ENCODE data around the gene CORO2B. TPM values are rescaled to one million over a fixed set of nuclear protein-coding genes. Genes with fewer than 3 reads are reported as not detected.

CORO2B gene
- polyA plus RNA-seq, 1 donor: 5.4 TPM

GRCh38 chr15:68574629-68575028 is 4.2 kb upstream of the CORO2B start:
- DNase-seq: no peak
- peaks cover 68% of the 10 kb centered on the region for H3K27me3 ChIP-seq (ENCODE audit: control insufficient read depth, insufficient read depth, low read length)
- H3K4me1 ChIP-seq (ENCODE audit: control insufficient read depth, insufficient read depth, low read length): peaks cover 9% of the 10 kb centered on the region
- H3K36me3 ChIP-seq (ENCODE audit: control insufficient read depth, insufficient read depth, low read length): no peaks in the 10 kb centered on the region
- H3K9me3 ChIP-seq (ENCODE audit: control insufficient read depth, low read depth, low read length): peaks cover 5% of the 10 kb centered on the region
- no peak overlapping the region for H3K4me3 ChIP-seq (ENCODE audit: low read length)
- H3K27ac ChIP-seq (ENCODE audit: low read length): no peak overlapping the region
- no CpG with 5 or more reads among the region's 6 CpGs for WGBS (ENCODE audit: insufficient coverage, low lambda C conversion rate)

GRCh38 chr15:68576235-68576892 is 2.4 kb upstream of the CORO2B start:
- Histone ChIP-seq H3K4me3 (ENCODE audit: low read length) (no peak overlapping the region), H3K27ac (ENCODE audit: low read length) (no peak overlapping the region), H3K9me3 (ENCODE audit: control insufficient read depth, low read depth, low read length) (peaks cover 5% of the 10 kb centered on the region), H3K4me1 (ENCODE audit: control insufficient read depth, insufficient read depth, low read length) (peaks cover 9% of the 10 kb centered on the region), H3K27me3 (ENCODE audit: control insufficient read depth, insufficient read depth, low read length) (peaks cover 81% of the 10 kb centered on the region), H3K36me3 (ENCODE audit: control insufficient read depth, insufficient read depth, low read length) (no peaks in the 10 kb centered on the region)
- no CpG with 5 or more reads among the region's 5 CpGs for WGBS (ENCODE audit: insufficient coverage, low lambda C conversion rate)
- DNase-seq: no peak

- Histone ChIP-seq H3K9me3 (ENCODE audit: control insufficient read depth, low read depth, low read length) (peaks cover 5% of the 10 kb centered on the region), H3K4me1 (ENCODE audit: control insufficient read depth, insufficient read depth, low read length) (peaks cover 9% of the 10 kb centered on the region), H3K36me3 (ENCODE audit: control insufficient read depth, insufficient read depth, low read length) (no peaks in the 10 kb centered on the region), H3K27ac (ENCODE audit: low read length) (peak overlapping the region; percentile 29), H3K4me3 (ENCODE audit: low read length) (peak overlapping the region; percentile 53), H3K27me3 (ENCODE audit: control insufficient read depth, insufficient read depth, low read length) (peaks cover 64% of the 10 kb centered on the region)
- peak in 1 of 2 donors; percentile 59 for DNase-seq
- no CpG with 5 or more reads among the region's 79 CpGs for whole genome bisulfite sequencing (ENCODE audit: insufficient coverage, low lambda C conversion rate)
Observed at GRCh38 chr15:68578175-68578979, 416 bp upstream of the CORO2B start.

- Histone ChIP-seq H3K36me3 (ENCODE audit: control insufficient read depth, insufficient read depth, low read length) (no peaks in the 10 kb centered on the region), H3K4me3 (ENCODE audit: low read length) (no peak overlapping the region), H3K27ac (ENCODE audit: low read length) (no peak overlapping the region), H3K27me3 (ENCODE audit: control insufficient read depth, insufficient read depth, low read length) (peaks cover 48% of the 10 kb centered on the region), H3K9me3 (ENCODE audit: control insufficient read depth, low read depth, low read length) (peaks cover 5% of the 10 kb centered on the region), H3K4me1 (ENCODE audit: control insufficient read depth, insufficient read depth, low read length) (peaks cover 9% of the 10 kb centered on the region)
- no peak for DNase-seq
- WGBS (ENCODE audit: insufficient coverage, low lambda C conversion rate): no CpG with 5 or more reads among the region's 11 CpGs
Observed at GRCh38 chr15:68580026-68580882, 1.5 kb downstream of the CORO2B start.

- no peak overlapping the region for H3K27ac ChIP-seq (ENCODE audit: low read length)
- no peak for DNase-seq
- peaks cover 9% of the 10 kb centered on the region for H3K4me1 ChIP-seq (ENCODE audit: control insufficient read depth, insufficient read depth, low read length)
- WGBS (ENCODE audit: insufficient coverage, low lambda C conversion rate): no CpG with 5 or more reads among the region's 1 CpG
- H3K36me3 ChIP-seq (ENCODE audit: control insufficient read depth, insufficient read depth, low read length): no peaks in the 10 kb centered on the region
- no peak overlapping the region for H3K4me3 ChIP-seq (ENCODE audit: low read length)
- H3K27me3 ChIP-seq (ENCODE audit: control insufficient read depth, insufficient read depth, low read length): peaks cover 45% of the 10 kb centered on the region
- H3K9me3 ChIP-seq (ENCODE audit: control insufficient read depth, low read depth, low read length): peaks cover 5% of the 10 kb centered on the region
Observed at GRCh38 chr15:68580883-68581155, 2.0 kb downstream of the CORO2B start.

GRCh38 chr15:68581725-68582124 is 2.9 kb downstream of the CORO2B start:
- Histone ChIP-seq H3K4me3 (ENCODE audit: low read length) (no peak overlapping the region), H3K27ac (ENCODE audit: low read length) (no peak overlapping the region), H3K4me1 (ENCODE audit: control insufficient read depth, insufficient read depth, low read length) (peaks cover 9% of the 10 kb centered on the region), H3K9me3 (ENCODE audit: control insufficient read depth, low read depth, low read length) (peaks cover 5% of the 10 kb centered on the region), H3K27me3 (ENCODE audit: control insufficient read depth, insufficient read depth, low read length) (peaks cover 37% of the 10 kb centered on the region), H3K36me3 (ENCODE audit: control insufficient read depth, insufficient read depth, low read length) (no peaks in the 10 kb centered on the region)
- WGBS (ENCODE audit: insufficient coverage, low lambda C conversion rate): 100% methylated on average over 1 of the region's 5 CpGs
- DNase-seq: no peak

GRCh38 chr15:68582236-68582635 is 3.4 kb downstream of the CORO2B start:
- Histone ChIP-seq H3K4me3 (ENCODE audit: low read length) (no peak overlapping the region), H3K36me3 (ENCODE audit: control insufficient read depth, insufficient read depth, low read length) (no peaks in the 10 kb centered on the region), H3K9me3 (ENCODE audit: control insufficient read depth, low read depth, low read length) (peaks cover 5% of the 10 kb centered on the region), H3K4me1 (ENCODE audit: control insufficient read depth, insufficient read depth, low read length) (peaks cover 9% of the 10 kb centered on the region), H3K27me3 (ENCODE audit: control insufficient read depth, insufficient read depth, low read length) (peaks cover 32% of the 10 kb centered on the region), H3K27ac (ENCODE audit: low read length) (no peak overlapping the region)
- no peak for DNase-seq
- no CpG with 5 or more reads among the region's 4 CpGs for WGBS (ENCODE audit: insufficient coverage, low lambda C conversion rate)

GRCh38 chr15:68582864-68583263 is 4.1 kb downstream of the CORO2B start:
- Histone ChIP-seq H3K4me3 (ENCODE audit: low read length) (no peak overlapping the region), H3K36me3 (ENCODE audit: control insufficient read depth, insufficient read depth, low read length) (no peaks in the 10 kb centered on the region), H3K27me3 (ENCODE audit: control insufficient read depth, insufficient read depth, low read length) (peaks cover 28% of the 10 kb centered on the region), H3K9me3 (ENCODE audit: control insufficient read depth, low read depth, low read length) (peaks cover 5% of the 10 kb centered on the region), H3K27ac (ENCODE audit: low read length) (no peak overlapping the region), H3K4me1 (ENCODE audit: control insufficient read depth, insufficient read depth, low read length) (peaks cover 5% of the 10 kb centered on the region)
- no peak for DNase-seq
- no CpG with 5 or more reads among the region's 3 CpGs for WGBS (ENCODE audit: insufficient coverage, low lambda C conversion rate)

GRCh38 chr15:68583321-68583720 is 4.5 kb downstream of the CORO2B start:
- no peak for DNase-seq
- H3K27ac ChIP-seq (ENCODE audit: low read length): no peak overlapping the region
- H3K4me3 ChIP-seq (ENCODE audit: low read length): no peak overlapping the region
- H3K9me3 ChIP-seq (ENCODE audit: control insufficient read depth, low read depth, low read length): peaks cover 5% of the 10 kb centered on the region
- H3K4me1 ChIP-seq (ENCODE audit: control insufficient read depth, insufficient read depth, low read length): peaks cover under 1% of the 10 kb centered on the region
- peaks cover 24% of the 10 kb centered on the region for H3K27me3 ChIP-seq (ENCODE audit: control insufficient read depth, insufficient read depth, low read length)
- WGBS (ENCODE audit: insufficient coverage, low lambda C conversion rate): no CpG with 5 or more reads among the region's 7 CpGs
- H3K36me3 ChIP-seq (ENCODE audit: control insufficient read depth, insufficient read depth, low read length): no peaks in the 10 kb centered on the region

- Histone ChIP-seq H3K27me3 (ENCODE audit: control insufficient read depth, insufficient read depth, low read length) (peaks cover 23% of the 10 kb centered on the region), H3K27ac (ENCODE audit: low read length) (no peak overlapping the region), H3K36me3 (ENCODE audit: control insufficient read depth, insufficient read depth, low read length) (no peaks in the 10 kb centered on the region), H3K4me3 (ENCODE audit: low read length) (no peak overlapping the region), H3K9me3 (ENCODE audit: control insufficient read depth, low read depth, low read length) (peaks cover 5% of the 10 kb centered on the region), H3K4me1 (ENCODE audit: control insufficient read depth, insufficient read depth, low read length) (no peaks in the 10 kb centered on the region)
- peak in 1 of 2 donors; percentile 32 for DNase-seq
- no CpG with 5 or more reads among the region's 12 CpGs for WGBS (ENCODE audit: insufficient coverage, low lambda C conversion rate)
Observed at GRCh38 chr15:68583936-68584755, 5.4 kb downstream of the CORO2B start.

Data from large intestine (tissue), 3 donors.